Activated naive CD4-positive, alpha-beta T cell treated with anti-CD3 and anti-CD28 coated beads, Interleukin-2, amount 10 ng/mL, durations not matched to agents 7 days and 5 days (primary cell): ENCODE data around the gene CDK9.
"Not testable (repeated sequence)": the region's sequence is repeated elsewhere in the genome, so short reads cannot be mapped to it uniquely, and the experiment has no call there.

ENCODE experiments used
- CTCF ChIA-PET: fragments of 350-600 bp; sonication (Branson Sonifier 250); formaldehyde crosslinking; loops from one replicate; lab custom pipeline; 2021; ENCODE audit warnings: antibody characterized with exemption; lab: Charles Lee
- DNase-seq: peaks from one replicate; pipeline ENCODE4 v3.0.0-alpha.2; 2020
- H3K27ac Mint-ChIP-seq: one replicate; pipeline ENCODE4 v1.8.0; 2021; ENCODE audit warnings: mild to moderate bottlenecking, moderate library complexity, mixed read lengths
- H3K27me3 Mint-ChIP-seq: one replicate; pipeline ENCODE4 v1.8.0; 2021; ENCODE audit warnings: mild to moderate bottlenecking, mixed read lengths
- H3K36me3 Mint-ChIP-seq: one replicate; pipeline ENCODE4 v1.8.0; 2021; ENCODE audit warnings: mixed read lengths
- H3K4me1 Mint-ChIP-seq: one replicate; pipeline ENCODE4 v1.8.0; 2021; ENCODE audit warnings: mixed read lengths
- H3K4me3 Mint-ChIP-seq: one replicate; pipeline ENCODE4 v1.8.0; 2021; ENCODE audit warnings: mild to moderate bottlenecking, moderate library complexity, mixed read lengths
- H3K9me3 Mint-ChIP-seq: one replicate; pipeline ENCODE4 v1.8.0; 2021; ENCODE audit warnings: mixed read lengths

CDK9 gene

DNA sequence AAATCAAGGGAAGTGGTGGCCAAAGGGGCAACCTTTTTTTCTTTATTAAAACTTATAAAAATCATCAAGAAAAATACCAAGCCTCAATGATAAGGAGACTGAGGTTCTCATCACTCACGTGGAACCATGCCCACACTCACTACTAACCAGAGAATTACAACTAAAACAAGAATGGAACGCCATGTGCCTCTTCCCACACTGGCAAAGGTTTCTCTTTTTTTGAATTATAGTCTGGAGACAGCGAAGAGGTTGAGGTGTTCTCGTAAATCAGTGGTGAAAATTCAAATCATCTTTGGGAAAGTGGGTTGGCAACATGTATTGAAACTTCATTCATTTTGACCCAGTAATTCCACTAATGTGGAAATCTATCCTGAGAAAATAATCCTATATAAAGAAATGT lies 36.3 kb downstream of the CDK9 start:
- Mint-ChIP-seq H3K9me3 (no peaks in the 10 kb centered on the region), H3K27ac (no peak overlapping the region), H3K4me3 (no peak overlapping the region), H3K27me3 (no peaks in the 10 kb centered on the region), H3K4me1 (no peaks in the 10 kb centered on the region), H3K36me3 (peaks cover 28% of the 10 kb centered on the region)
- no peak for DNase-seq
- CTCF ChIA-PET, result no interaction called here

- H3K4me3 Mint-ChIP-seq, result no peak overlapping the region
Observed at GRCh38 chr9:127825319-127826051, 39.7 kb downstream of the CDK9 start.

DNA sequence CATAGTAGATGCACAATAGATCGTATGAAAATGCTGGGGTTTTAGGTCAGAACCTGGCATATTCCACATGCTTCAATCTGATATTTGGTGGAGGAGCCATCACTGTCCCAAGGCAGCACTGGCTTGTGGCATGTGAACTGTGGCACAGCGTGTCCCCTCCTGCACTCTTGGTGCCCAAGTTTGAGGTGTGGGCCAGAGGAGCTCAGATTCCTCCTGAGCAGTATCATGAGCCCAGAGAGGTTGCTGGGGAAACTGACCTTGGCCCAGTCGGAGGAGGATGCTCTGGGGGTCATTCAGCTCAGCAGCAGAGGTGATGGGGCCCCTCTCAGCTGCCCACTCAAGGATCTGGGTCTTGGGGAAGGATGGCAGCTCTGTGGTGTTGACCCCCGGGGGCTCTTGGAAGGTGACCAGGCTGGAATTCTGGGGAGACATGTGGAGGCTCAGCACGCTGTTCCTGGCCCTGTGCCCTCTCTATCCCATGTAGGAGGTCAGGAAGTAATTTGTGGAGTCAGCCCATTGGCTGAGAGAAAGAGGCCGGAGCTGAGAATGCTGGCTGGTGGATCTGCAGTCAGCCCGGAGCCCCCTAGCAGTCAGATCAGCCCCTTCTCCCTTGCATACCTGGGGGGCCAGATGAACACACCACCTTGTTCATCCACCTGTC lies 40.5 kb downstream of the CDK9 start:
- CTCF ChIA-PET, result interaction anchor here (1.0 kb wide), 1 partner anchor 43 kb away, joined by 5 read pairs; no protein-coding TSS in a partner anchor
- H3K36me3 Mint-ChIP-seq, result peaks cover 20% of the 10 kb centered on the region
- no peak overlapping the region for H3K4me3 Mint-ChIP-seq
- H3K4me1 Mint-ChIP-seq, result no peaks in the 10 kb centered on the region
- no peaks in the 10 kb centered on the region for H3K27me3 Mint-ChIP-seq
- H3K9me3 Mint-ChIP-seq, result no peaks in the 10 kb centered on the region
- H3K27ac Mint-ChIP-seq, result no peak overlapping the region
- no peak for DNase-seq

More at GRCh38 chr9:127825319-127826051, 39.7 kb downstream of the CDK9 start:
- CTCF ChIA-PET, result interaction anchor here (1.0 kb wide), 1 partner anchor 44 kb away, joined by 5 read pairs; no protein-coding TSS in a partner anchor
- peaks cover 22% of the 10 kb centered on the region for H3K36me3 Mint-ChIP-seq
- H3K27ac Mint-ChIP-seq, result no peak overlapping the region
- no peaks in the 10 kb centered on the region for H3K9me3 Mint-ChIP-seq
- DNase-seq, result no peak
- no peaks in the 10 kb centered on the region for H3K27me3 Mint-ChIP-seq
- no peaks in the 10 kb centered on the region for H3K4me1 Mint-ChIP-seq

GRCh38 chr9:127828262-127829031 lies 42.6 kb downstream of the CDK9 start:
- Mint-ChIP-seq H3K27ac (no peak overlapping the region), H3K9me3 (no peaks in the 10 kb centered on the region), H3K4me3 (no peak overlapping the region), H3K27me3 (no peaks in the 10 kb centered on the region), H3K4me1 (peaks cover 9% of the 10 kb centered on the region), H3K36me3 (peaks cover 20% of the 10 kb centered on the region)
- DNase-seq, result no peak
- CTCF ChIA-PET, result no interaction called here

- H3K27ac Mint-ChIP-seq, result no peak overlapping the region
- peaks cover 16% of the 10 kb centered on the region for H3K36me3 Mint-ChIP-seq
- DNase-seq, result no peak
- H3K27me3 Mint-ChIP-seq, result no peaks in the 10 kb centered on the region
- CTCF ChIA-PET, result no interaction called here
- no peak overlapping the region for H3K4me3 Mint-ChIP-seq
- no peaks in the 10 kb centered on the region for H3K9me3 Mint-ChIP-seq
- peaks cover 13% of the 10 kb centered on the region for H3K4me1 Mint-ChIP-seq
Observed at GRCh38 chr9:127829205-127829906, 43.5 kb downstream of the CDK9 start.

GRCh38 chr9:127832248-127832647 lies 46.4 kb downstream of the CDK9 start:
- DNase-seq, result peak; percentile 49
- Mint-ChIP-seq H3K4me1 (peaks cover 13% of the 10 kb centered on the region), H3K9me3 (no peaks in the 10 kb centered on the region), H3K36me3 (peaks cover 7% of the 10 kb centered on the region), H3K4me3 (no peak overlapping the region), H3K27ac (peak overlapping the region; percentile 84), H3K27me3 (no peaks in the 10 kb centered on the region)
- CTCF ChIA-PET, result interaction anchor here (2.2 kb wide), 1 partner anchor 38 kb away, joined by 6 read pairs; no protein-coding TSS in a partner anchor

DNA sequence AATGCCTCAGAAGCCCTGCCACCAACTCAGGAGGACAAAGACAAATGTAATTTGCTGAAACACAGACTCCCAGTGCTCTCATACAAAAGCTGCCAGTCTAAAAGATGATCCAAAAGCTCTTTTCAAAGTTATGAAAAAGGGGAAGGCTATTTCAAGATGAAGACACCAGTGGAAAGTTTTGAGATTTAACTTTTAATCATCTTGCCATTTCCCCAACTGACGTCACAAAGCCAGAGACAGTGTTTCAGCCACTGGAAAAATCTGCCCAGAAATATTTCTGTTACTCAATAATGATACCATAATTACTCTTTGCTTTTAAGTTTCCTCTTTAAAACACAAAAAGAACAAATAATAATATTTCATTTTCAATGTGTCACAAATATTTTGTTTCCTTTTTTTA lies 47.7 kb downstream of the CDK9 start:
- Mint-ChIP-seq H3K36me3 (peaks cover 6% of the 10 kb centered on the region), H3K4me1 (peaks cover 13% of the 10 kb centered on the region), H3K4me3 (no peak overlapping the region), H3K27ac (no peak overlapping the region), H3K27me3 (no peaks in the 10 kb centered on the region), H3K9me3 (no peaks in the 10 kb centered on the region)
- CTCF ChIA-PET, result no interaction called here
- no peak for DNase-seq

DNA sequence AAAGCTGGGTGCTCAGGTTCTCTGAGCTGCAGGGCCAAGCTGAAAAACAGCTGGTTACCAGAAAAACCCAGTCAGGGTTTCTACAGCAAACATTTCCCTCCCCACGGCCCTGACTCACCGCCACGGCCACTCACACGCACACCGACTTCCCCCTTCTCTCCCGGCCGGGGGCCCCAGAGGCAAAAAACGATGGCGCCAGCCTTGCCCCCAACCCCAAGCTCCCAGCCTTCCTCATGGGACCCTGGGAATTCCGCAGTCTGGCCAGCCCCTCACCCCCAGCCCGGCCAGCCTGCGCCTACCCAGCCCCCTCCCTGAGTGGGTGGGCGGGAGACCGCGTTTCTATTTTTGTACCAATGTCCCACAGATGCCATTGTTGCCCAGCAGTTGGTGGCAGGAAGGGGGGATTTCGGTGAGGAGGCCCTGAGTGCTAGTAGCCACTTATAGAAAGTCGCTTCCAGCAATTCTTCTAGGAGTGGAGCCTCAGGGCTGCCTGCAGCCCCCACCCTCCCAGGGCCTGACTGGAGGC lies 50.2 kb downstream of the CDK9 start:
- Mint-ChIP-seq H3K27ac (no peak overlapping the region), H3K4me1 (peaks cover 13% of the 10 kb centered on the region), H3K4me3 (no peak overlapping the region), H3K27me3 (no peaks in the 10 kb centered on the region), H3K36me3 (no peaks in the 10 kb centered on the region), H3K9me3 (no peaks in the 10 kb centered on the region)
- DNase-seq, result no peak
- CTCF ChIA-PET, result interaction anchor here (1.3 kb wide), 1 partner anchor 34 kb away, joined by 5 read pairs; no protein-coding TSS in a partner anchor

GRCh38 chr9:127836561-127836960 lies 50.7 kb downstream of the CDK9 start:
- H3K9me3 Mint-ChIP-seq, DNase-seq, H3K36me3 Mint-ChIP-seq, H3K4me3 Mint-ChIP-seq, H3K27me3 Mint-ChIP-seq, H3K27ac Mint-ChIP-seq: not testable (repeated sequence)
- H3K4me1 Mint-ChIP-seq, result peaks cover 13% of the 10 kb centered on the region
- CTCF ChIA-PET, result interaction anchor here (1.3 kb wide), 2 partner anchors 34 to 102 kb away, joined by 4 to 5 read pairs; partner anchors contain the start of gene TOR2A

DNA sequence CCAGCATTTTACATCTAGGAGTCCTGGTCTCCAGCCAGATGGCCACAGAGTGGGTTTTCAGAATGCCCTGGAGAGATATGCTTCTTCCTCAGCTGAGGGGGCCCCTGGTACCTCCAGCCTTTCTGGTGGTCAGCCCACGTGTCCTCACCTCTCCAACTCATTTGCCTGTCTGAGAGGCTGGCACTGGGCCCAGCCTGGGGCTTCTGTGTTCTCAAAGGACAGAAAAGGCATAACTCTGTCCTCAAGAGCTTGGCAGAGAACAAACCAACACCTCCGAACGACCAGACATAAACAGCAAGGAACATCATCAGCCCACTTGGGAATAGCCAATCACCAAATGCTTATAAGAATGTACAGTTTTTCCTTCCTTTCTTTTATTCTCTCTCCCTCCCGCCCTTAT lies 51.5 kb downstream of the CDK9 start:
- H3K4me3 Mint-ChIP-seq, result no peak overlapping the region
- DNase-seq, result no peak
- H3K4me1 Mint-ChIP-seq, result peaks cover 9% of the 10 kb centered on the region
- no peak overlapping the region for H3K27ac Mint-ChIP-seq
- no peaks in the 10 kb centered on the region for H3K9me3 Mint-ChIP-seq
- H3K36me3 Mint-ChIP-seq, result peaks cover 1% of the 10 kb centered on the region
- H3K27me3 Mint-ChIP-seq, result no peaks in the 10 kb centered on the region
- CTCF ChIA-PET, result interaction anchor here (1.3 kb wide), 1 partner anchor 102 kb away, joined by 4 read pairs; the partner anchor contains the start of gene TOR2A

DNA sequence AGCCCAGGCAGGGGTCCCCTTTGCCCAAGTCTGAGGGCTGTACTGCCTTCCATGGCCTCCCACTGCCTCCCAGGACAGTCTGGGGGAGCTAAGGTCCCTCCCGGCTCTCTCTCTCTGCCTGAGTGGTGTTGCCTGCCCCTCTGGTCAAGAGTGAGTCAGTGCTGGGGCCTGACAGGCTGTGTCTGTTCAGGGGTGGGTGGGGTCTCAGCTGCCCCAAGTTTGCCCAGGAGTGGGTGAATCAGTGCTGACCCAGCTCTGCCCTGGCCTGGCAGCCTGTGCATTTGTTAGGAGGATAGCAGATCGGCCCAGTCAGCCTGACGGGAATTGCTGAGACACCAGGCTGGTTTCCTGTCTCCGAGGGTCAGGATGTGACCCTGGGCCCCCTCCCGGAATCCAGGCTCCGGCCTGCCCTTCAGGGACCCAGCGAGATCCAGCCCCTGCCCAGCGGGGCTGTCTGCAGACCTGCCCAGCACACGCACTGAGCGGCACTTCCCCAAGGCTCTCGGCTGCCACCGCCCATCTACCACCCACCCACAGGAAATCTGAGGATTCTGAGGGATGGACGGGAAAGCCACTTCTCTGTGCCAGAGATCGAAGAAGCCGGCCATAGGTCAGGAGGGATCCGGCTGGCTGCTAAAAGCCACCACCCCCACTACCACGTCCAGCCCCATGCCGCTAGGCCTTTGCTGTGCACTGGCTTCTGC lies 52.7 kb downstream of the CDK9 start:
- CTCF ChIA-PET, result no interaction called here
- Mint-ChIP-seq H3K27ac (no peak overlapping the region), H3K4me3 (no peak overlapping the region), H3K4me1 (peaks cover 2% of the 10 kb centered on the region), H3K27me3 (no peaks in the 10 kb centered on the region), H3K9me3 (no peaks in the 10 kb centered on the region), H3K36me3 (peaks cover 1% of the 10 kb centered on the region)
- DNase-seq, result no peak
